Neural cell (in vitro differentiated cells): ENCODE data around the gene SMTNL2. TPM values are rescaled to one million over a fixed set of nuclear protein-coding genes. Genes with fewer than 3 reads are reported as not detected.

Source experiments
- H2AFZ ChIP-seq: fragments of 200-600, 300-800 bp; sonication (generic), shearing (Covaris generic); 2 replicates; pipeline ENCODE4 v1.6.0; 2014; ENCODE audit warnings: low read depth, mild to moderate bottlenecking, antibody characterized with exemption, low read length, moderate library complexity
- H3F3A ChIP-seq: fragments of 200-600 bp; shearing (Covaris generic); 2 replicates; pipeline ENCODE4 v1.6.1; 2016; ENCODE audit warnings: mild to moderate bottlenecking, moderate library complexity, mixed read lengths, antibody characterized with exemption, low read length; ENCODE audit not compliant: insufficient read depth, poor library complexity, severe bottlenecking
- H3K27ac ChIP-seq: fragments of 200-600, 300-800 bp; sonication (generic), shearing (Covaris generic); 2 replicates; pipeline ENCODE4 v1.5.1; 2014; ENCODE audit warnings: mild to moderate bottlenecking, low read length, moderate library complexity
- H3K27me3 ChIP-seq: fragments of 300-800, 200-600 bp; sonication (generic), shearing (Covaris generic); 2 replicates; pipeline ENCODE4 v1.6.0; 2014; ENCODE audit warnings: mild to moderate bottlenecking, low read depth, low read length, moderate library complexity; ENCODE audit not compliant: insufficient read depth
- H3K36me3 ChIP-seq: fragments of 300-800, 200-600 bp; sonication (generic), shearing (Covaris generic); 2 replicates; pipeline ENCODE4 v1.5.1; 2014; ENCODE audit warnings: mild to moderate bottlenecking, antibody characterized with exemption, low read length, moderate library complexity; ENCODE audit not compliant: insufficient read depth
- H3K4me2 ChIP-seq: fragments of 300-800, 200-600 bp; sonication (generic), shearing (Covaris generic); 2 replicates; pipeline ENCODE4 v1.6.0; 2014; ENCODE audit warnings: mild to moderate bottlenecking, low read length
- H3K4me3 ChIP-seq: fragments of 300-800, 200-600 bp; sonication (generic), shearing (Covaris generic); 2 replicates; pipeline ENCODE4 v1.5.1; 2014; ENCODE audit warnings: mild to moderate bottlenecking, low read length, moderate library complexity
- H3K79me2 ChIP-seq: fragments of 200-600 bp; shearing (Covaris generic); replicated peaks from 2 replicates; pipeline ENCODE4 v1.6.0; 2014; ENCODE audit warnings: mild to moderate bottlenecking, low read length, moderate library complexity; ENCODE audit not compliant: insufficient read depth
- H3K9ac ChIP-seq: fragments of 300-800, 200-600 bp; sonication (generic), shearing (Covaris generic); 2 replicates; pipeline ENCODE4 v1.6.1; 2016; ENCODE audit warnings: mild to moderate bottlenecking, low read length, mixed read lengths
- H3K9me2 ChIP-seq: fragments of 200-600 bp; shearing (Covaris generic); 2 replicates; pipeline ENCODE4 v1.6.1; 2016; ENCODE audit warnings: mild to moderate bottlenecking, low read length, mixed read lengths; ENCODE audit not compliant: insufficient read depth
- H3K9me3 ChIP-seq: fragments of 200-600, 300-800 bp; sonication (generic), shearing (Covaris generic); 2 replicates; pipeline ENCODE4 v1.6.1; 2016; ENCODE audit warnings: mild to moderate bottlenecking, mixed run types, low read length, moderate library complexity, mixed read lengths
- H4K20me1 ChIP-seq: fragments of 200-600 bp; shearing (Covaris generic); 2 replicates; pipeline ENCODE4 v1.6.1; 2016; ENCODE audit warnings: mild to moderate bottlenecking, mixed run types; ENCODE audit not compliant: insufficient read depth
- CTCF ChIP-seq: fragments of 450-650 bp; IDR thresholded peaks from 2 replicates; pipeline ENCODE4 v1.5.1; 2014; ENCODE audit warnings: antibody characterized with exemption, mild to moderate bottlenecking, moderate library complexity; ENCODE audit not compliant: poor library complexity, severe bottlenecking
- EP300 ChIP-seq: fragments of 450-650 bp; conservative IDR thresholded peaks from 2 replicates; pipeline ENCODE4 v1.6.1; 2014; ENCODE audit warnings: antibody characterized with exemption, mild to moderate bottlenecking, moderate library complexity; ENCODE audit not compliant: poor library complexity, severe bottlenecking
- EZH2 ChIP-seq: fragments of 200-600, 300-800 bp; shearing (Covaris generic), sonication (generic); IDR thresholded peaks from 2 replicates; pipeline ENCODE4 v1.6.1; 2014; ENCODE audit warnings: antibody characterized with exemption, low read length, borderline replicate concordance, mild to moderate bottlenecking; ENCODE audit not compliant: insufficient read depth, poor library complexity, severe bottlenecking
- MXI1 ChIP-seq: fragments of 450-650 bp; conservative IDR thresholded peaks from 2 replicates; pipeline ENCODE4 v1.6.1; 2014; ENCODE audit warnings: antibody characterized with exemption, mild to moderate bottlenecking; ENCODE audit not compliant: poor library complexity, severe bottlenecking
- POLR2AphosphoS5 ChIP-seq: IDR thresholded peaks from 2 replicates; pipeline ENCODE4 v1.6.1; 2012
- RAD21 ChIP-seq: fragments of 450-650 bp; conservative IDR thresholded peaks from 2 replicates; pipeline ENCODE4 v1.6.1; 2014; ENCODE audit warnings: antibody characterized with exemption, mild to moderate bottlenecking, moderate library complexity
- SMC3 ChIP-seq: fragments of 450-650 bp; conservative IDR thresholded peaks from 2 replicates; pipeline ENCODE4 v1.6.1; 2014; ENCODE audit warnings: antibody characterized with exemption, mild to moderate bottlenecking, moderate library complexity; ENCODE audit not compliant: poor library complexity
- TAF1 ChIP-seq: IDR thresholded peaks from 2 replicates; pipeline ENCODE4 v1.6.1; 2012; ENCODE audit warnings: low read depth
- polyA plus RNA-seq: library from polyadenylated mRNA; depleted of rRNA; stranded (reverse); fragments of >200 nt; gene quantifications from 2 replicates; pipeline ENCODE4 v1.2.3, GENCODE V29; 2014
- TF ChIP-seq, protein P1 (sequence below): IDR thresholded peaks from 2 replicates; pipeline ENCODE4 v1.6.1; 2012; ENCODE audit warnings: borderline replicate concordance

SMTNL2 gene
- polyA plus RNA-seq, 1 donor from 2014 or later, result 0.81 TPM

GRCh38 chr17:4538236-4539002 lies 45.9 kb upstream of the SMTNL2 start:
- no peak overlapping the region for H3K4me3 ChIP-seq
- no peaks in the 10 kb centered on the region for H3K36me3 ChIP-seq
- H3K79me2 ChIP-seq, result no peaks in the 10 kb centered on the region
- H3K27me3 ChIP-seq, result no peaks in the 10 kb centered on the region
- H3K9ac ChIP-seq, result no peak overlapping the region
- no peak for TF ChIP-seq POLR2AphosphoS5
- TF ChIP-seq CTCF, result no peak
- H3F3A ChIP-seq, result no peaks in the 10 kb centered on the region
- no peak overlapping the region for H2AFZ ChIP-seq
- no peaks in the 10 kb centered on the region for H3K9me3 ChIP-seq
- no peaks in the 10 kb centered on the region for H4K20me1 ChIP-seq
- no peaks in the 10 kb centered on the region for H3K9me2 ChIP-seq
- no peak overlapping the region for H3K4me2 ChIP-seq
- no peak overlapping the region for H3K27ac ChIP-seq

GRCh38 chr17:4539025-4539424 lies 45.3 kb upstream of the SMTNL2 start:
- H3K27me3 ChIP-seq, result no peaks in the 10 kb centered on the region
- no peaks in the 10 kb centered on the region for H4K20me1 ChIP-seq
- H3F3A ChIP-seq, result no peaks in the 10 kb centered on the region
- no peak overlapping the region for H2AFZ ChIP-seq
- no peaks in the 10 kb centered on the region for H3K79me2 ChIP-seq
- no peak overlapping the region for H3K9ac ChIP-seq
- H3K9me2 ChIP-seq, result no peaks in the 10 kb centered on the region
- H3K9me3 ChIP-seq, result no peaks in the 10 kb centered on the region
- no peaks in the 10 kb centered on the region for H3K36me3 ChIP-seq
- H3K4me2 ChIP-seq, result no peak overlapping the region
- TF ChIP-seq EZH2 (no peak), CTCF (no peak), RAD21 (no peak), POLR2AphosphoS5 (no peak), MXI1 (no peak), SMC3 (no peak), TAF1 (no peak), EP300 (no peak)
- TF ChIP-seq, protein P1, sequence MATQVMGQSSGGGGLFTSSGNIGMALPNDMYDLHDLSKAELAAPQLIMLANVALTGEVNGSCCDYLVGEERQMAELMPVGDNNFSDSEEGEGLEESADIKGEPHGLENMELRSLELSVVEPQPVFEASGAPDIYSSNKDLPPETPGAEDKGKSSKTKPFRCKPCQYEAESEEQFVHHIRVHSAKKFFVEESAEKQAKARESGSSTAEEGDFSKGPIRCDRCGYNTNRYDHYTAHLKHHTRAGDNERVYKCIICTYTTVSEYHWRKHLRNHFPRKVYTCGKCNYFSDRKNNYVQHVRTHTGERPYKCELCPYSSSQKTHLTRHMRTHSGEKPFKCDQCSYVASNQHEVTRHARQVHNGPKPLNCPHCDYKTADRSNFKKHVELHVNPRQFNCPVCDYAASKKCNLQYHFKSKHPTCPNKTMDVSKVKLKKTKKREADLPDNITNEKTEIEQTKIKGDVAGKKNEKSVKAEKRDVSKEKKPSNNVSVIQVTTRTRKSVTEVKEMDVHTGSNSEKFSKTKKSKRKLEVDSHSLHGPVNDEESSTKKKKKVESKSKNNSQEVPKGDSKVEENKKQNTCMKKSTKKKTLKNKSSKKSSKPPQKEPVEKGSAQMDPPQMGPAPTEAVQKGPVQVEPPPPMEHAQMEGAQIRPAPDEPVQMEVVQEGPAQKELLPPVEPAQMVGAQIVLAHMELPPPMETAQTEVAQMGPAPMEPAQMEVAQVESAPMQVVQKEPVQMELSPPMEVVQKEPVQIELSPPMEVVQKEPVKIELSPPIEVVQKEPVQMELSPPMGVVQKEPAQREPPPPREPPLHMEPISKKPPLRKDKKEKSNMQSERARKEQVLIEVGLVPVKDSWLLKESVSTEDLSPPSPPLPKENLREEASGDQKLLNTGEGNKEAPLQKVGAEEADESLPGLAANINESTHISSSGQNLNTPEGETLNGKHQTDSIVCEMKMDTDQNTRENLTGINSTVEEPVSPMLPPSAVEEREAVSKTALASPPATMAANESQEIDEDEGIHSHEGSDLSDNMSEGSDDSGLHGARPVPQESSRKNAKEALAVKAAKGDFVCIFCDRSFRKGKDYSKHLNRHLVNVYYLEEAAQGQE, result no peak
- H3K4me3 ChIP-seq, result no peak overlapping the region
- H3K27ac ChIP-seq, result no peak overlapping the region
